ENCODE measurements around the gene NIBAN1.
A peak's percentile ranks its signal among the peaks of the same experiment; 100 is the strongest.

The NIBAN1 gene

GRCh38 chr1:184950227-184950626, 24.1 kb downstream of the NIBAN1 start:
- H3K4me3 ChIP-seq = no peak overlapping the region
- H3K27ac ChIP-seq = no peak overlapping the region

- H3K27ac ChIP-seq = no peak overlapping the region
Measured at GRCh38 chr1:184947497-184948256, 26.6 kb downstream of the NIBAN1 start.

GRCh38 chr1:184945678-184946412, 28.5 kb downstream of the NIBAN1 start:
- H3K4me3 ChIP-seq = no peak overlapping the region
- H3K27ac ChIP-seq = peak overlapping the region in 7 of 21 experiments; percentile 6 to 52 (median 19)

More at GRCh38 chr1:184947497-184948256, 26.6 kb downstream of the NIBAN1 start:
- no peak overlapping the region for H3K4me3 ChIP-seq

GRCh38 chr1:184945029-184945428, 29.3 kb downstream of the NIBAN1 start:
- Histone ChIP-seq H3K4me3 (no peak overlapping the region), H3K27ac (peak overlapping the region in 3 of 21 experiments; percentile 6 to 37 (median 12))

- Histone ChIP-seq H3K4me3 (no peak overlapping the region), H3K27ac (peak overlapping the region in 1 of 21 experiments; percentile 8)
Measured at GRCh38 chr1:184943998-184944397, 30.3 kb downstream of the NIBAN1 start.

GRCh38 chr1:184941735-184942134, 32.6 kb downstream of the NIBAN1 start:
- Histone ChIP-seq H3K27ac (no peak overlapping the region), H3K4me3 (no peak overlapping the region)

- H3K27ac ChIP-seq = no peak overlapping the region
- H3K4me3 ChIP-seq = no peak overlapping the region
Measured at GRCh38 chr1:184941410-184941733, 32.9 kb downstream of the NIBAN1 start.

- Histone ChIP-seq H3K27ac (no peak overlapping the region), H3K4me3 (no peak overlapping the region)
Measured at GRCh38 chr1:184940694-184941409, 33.5 kb downstream of the NIBAN1 start.

- no peak overlapping the region for H3K4me3 ChIP-seq
- no peak overlapping the region for H3K27ac ChIP-seq
Measured at GRCh38 chr1:184940226-184940625, 34.1 kb downstream of the NIBAN1 start.

- Histone ChIP-seq H3K27ac (no peak overlapping the region), H3K4me3 (no peak overlapping the region)
Measured at GRCh38 chr1:184937729-184938128, 36.6 kb downstream of the NIBAN1 start.

- no peak overlapping the region for H3K27ac ChIP-seq
- H3K4me3 ChIP-seq = no peak overlapping the region
Measured at GRCh38 chr1:184935920-184936798, 38.1 kb downstream of the NIBAN1 start.

GRCh38 chr1:184933944-184934343, 40.4 kb downstream of the NIBAN1 start:
- Histone ChIP-seq H3K27ac (no peak overlapping the region), H3K4me3 (no peak overlapping the region)

- Histone ChIP-seq H3K4me3 (no peak overlapping the region), H3K27ac (no peak overlapping the region)
Measured at GRCh38 chr1:184932319-184932718, 42.0 kb downstream of the NIBAN1 start.

GRCh38 chr1:184931566-184931965, 42.7 kb downstream of the NIBAN1 start:
- Histone ChIP-seq H3K27ac (no peak overlapping the region), H3K4me3 (no peak overlapping the region)

- Histone ChIP-seq H3K4me3 (no peak overlapping the region), H3K27ac (peak overlapping the region in 2 of 21 experiments; percentile 7 to 62)
Measured at GRCh38 chr1:184930645-184931044, 43.7 kb downstream of the NIBAN1 start.

GRCh38 chr1:184930232-184930631, 44.1 kb downstream of the NIBAN1 start:
- no peak overlapping the region for H3K4me3 ChIP-seq
- peak overlapping the region in 6 of 21 experiments; percentile 4 to 62 (median 16) for H3K27ac ChIP-seq

GRCh38 chr1:184929711-184930202, 44.6 kb downstream of the NIBAN1 start:
- no peak overlapping the region for H3K4me3 ChIP-seq
- H3K27ac ChIP-seq = peak overlapping the region in 7 of 21 experiments; percentile 0 to 62 (median 12)

GRCh38 chr1:184928394-184928793, 45.9 kb downstream of the NIBAN1 start:
- H3K4me3 ChIP-seq = no peak overlapping the region
- H3K27ac ChIP-seq = no peak overlapping the region
